Ovary (tissue), 3 donors: ENCODE measurements around the gene HVCN1.

Source experiments
- CTCF ChIP-seq, 3 donors: fragments of 450-650 bp in 2 of 3; fragments of 200-600 bp in 1 of 3; IDR thresholded peaks; one replicate each; pipeline versions ENCODE4 v1.5.1 to v1.8.0; 2016 to 2022; ENCODE audit warnings: antibody characterized with exemption in 3 of 3, mild to moderate bottlenecking in 1 of 3
- EP300 ChIP-seq: sonication (generic); formaldehyde crosslinking; IDR thresholded peaks from one replicate; pipeline ENCODE4 v1.6.1; 2017; ENCODE audit warnings: antibody characterized with exemption
- POLR2A ChIP-seq: fragments of 450-650 bp; IDR thresholded peaks from one replicate; pipeline ENCODE4 v1.6.1; 2017; ENCODE audit warnings: antibody characterized with exemption, mild to moderate bottlenecking, moderate library complexity
- donor health status: DM: no; HTN: no; CAD: no.

DNA sequence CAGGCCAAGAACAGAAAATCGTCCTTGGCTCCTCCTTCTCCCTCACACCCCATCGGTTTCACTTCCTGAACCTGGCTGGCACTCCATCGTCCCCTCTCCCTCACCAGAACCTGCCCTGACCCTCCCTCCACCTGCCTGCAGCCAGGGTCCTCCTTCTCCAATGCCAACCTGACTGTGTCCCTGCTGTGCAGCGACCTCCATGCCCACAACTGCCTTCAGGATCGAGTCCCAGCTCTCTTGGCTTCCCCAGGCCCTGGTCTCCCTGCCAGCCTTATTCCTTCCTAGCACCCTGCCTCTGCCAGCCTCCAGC, 19.8 kb downstream of the HVCN1 start:
- TF ChIP-seq CTCF (IDR thresholded peaks at IDR 0.05) (no peak), EP300 (no peak), POLR2A (no peak)
